CD4-positive, alpha-beta T cell treated with Interleukin-1 beta for 1 hour (primary cell): ENCODE results near the gene VPS25.
"Not testable (repeated sequence)": the region's sequence is repeated elsewhere in the genome, so short reads cannot be mapped to it uniquely, and the experiment has no call there.

Experiments used
- DNase-seq, 2 donors: peaks; one replicate each; pipeline ENCODE4 v3.0.0-alpha.2; 2020 to 2022

Gene VPS25

GRCh38 chr17:42769964-42770363 is 3.3 kb upstream of the VPS25 start:
- not testable (repeated sequence) for DNase-seq

GRCh38 chr17:42772945-42773289 is 332 bp upstream of the VPS25 start:
- DNase-seq = no peak

- no peak for DNase-seq
Measured at GRCh38 chr17:42774066-42774745, 957 bp downstream of the VPS25 start.

- no peak for DNase-seq
Measured at GRCh38 chr17:42775534-42776098, 2.4 kb downstream of the VPS25 start.

GRCh38 chr17:42778570-42778969 is 5.3 kb downstream of the VPS25 start:
- no peak for DNase-seq

GRCh38 chr17:42779304-42779935 is 6.2 kb downstream of the VPS25 start:
- DNase-seq = no peak

- DNase-seq = no peak
Measured at GRCh38 chr17:42779936-42780850, 6.9 kb downstream of the VPS25 start, which contains the start of gene WNK4. Gene WNK4, plus strand, starts transcription at chr17:42780610. Its CDS starts 89 bp downstream, at chr17:42780699.

GRCh38 chr17:42780851-42781638 is 7.8 kb downstream of the VPS25 start:
- DNase-seq = no peak

- DNase-seq = no peak
Measured at GRCh38 chr17:42781639-42782165, 8.5 kb downstream of the VPS25 start.

GRCh38 chr17:42782166-42783061 is 9.2 kb downstream of the VPS25 start:
- DNase-seq = no peak

- no peak for DNase-seq
Measured at GRCh38 chr17:42783062-42783790, 10.0 kb downstream of the VPS25 start.

GRCh38 chr17:42783791-42784138 is 10.5 kb downstream of the VPS25 start:
- DNase-seq = no peak

GRCh38 chr17:42784409-42784808 is 11.2 kb downstream of the VPS25 start:
- DNase-seq = no peak

- DNase-seq = no peak
Measured at GRCh38 chr17:42784811-42785592, 11.8 kb downstream of the VPS25 start.

- DNase-seq = no peak
Measured at GRCh38 chr17:42787266-42787665, 14.0 kb downstream of the VPS25 start.

GRCh38 chr17:42791948-42792347 is 18.7 kb downstream of the VPS25 start:
- DNase-seq = no peak

GRCh38 chr17:42792545-42792944 is 19.3 kb downstream of the VPS25 start:
- DNase-seq = no peak

GRCh38 chr17:42795061-42795460 is 21.8 kb downstream of the VPS25 start:
- no peak for DNase-seq

GRCh38 chr17:42795465-42795864 is 22.2 kb downstream of the VPS25 start:
- no peak for DNase-seq
